ENCODE results near the gene ZC3H10.

Gene ZC3H10

DNA sequence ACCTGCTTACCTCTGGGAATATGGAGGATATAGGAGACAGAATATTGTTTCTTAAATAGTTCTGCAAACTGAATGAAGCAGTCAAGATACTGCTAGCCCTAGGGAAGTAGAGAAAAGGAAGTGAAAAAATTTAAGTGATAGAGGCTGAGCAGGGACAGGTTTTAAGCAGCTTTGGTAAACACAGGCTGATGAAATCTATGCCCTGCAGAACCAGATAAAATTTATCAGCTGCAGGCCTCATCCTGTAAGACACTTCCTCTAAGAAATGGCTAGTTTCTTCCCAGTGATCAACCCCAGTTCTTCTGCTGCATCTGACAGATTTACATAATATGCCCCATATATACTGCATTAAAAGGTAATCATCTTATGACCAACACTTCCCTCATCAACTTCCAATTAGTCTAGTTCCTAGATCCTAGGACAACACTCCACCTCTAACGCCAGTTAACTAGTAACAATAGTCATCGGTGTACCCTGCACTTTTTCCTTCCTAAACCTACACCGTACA, 8.7 kb downstream of the ZC3H10 start:
- in situ Hi-C loops (cut with HindIII; ENCODE audit: low sequenced_read_pairs): no loop called here

- in situ Hi-C loops (cut with HindIII; ENCODE audit: low sequenced_read_pairs): no loop called here
Measured at GRCh38 chr12:56127485-56127887, 9.4 kb downstream of the ZC3H10 start.

GRCh38 chr12:56127888-56128669, 10.0 kb downstream of the ZC3H10 start, which contains the start of gene ESYT1:
ESYT1 (plus strand) TSS chr12:56128267; CDS start chr12:56128320, 53 bp downstream.
- in situ Hi-C loops (cut with HindIII; ENCODE audit: low sequenced_read_pairs): no loop called here

- in situ Hi-C loops (cut with HindIII; ENCODE audit: low sequenced_read_pairs): no loop called here
Measured at GRCh38 chr12:56128670-56129205, 10.7 kb downstream of the ZC3H10 start.

DNA sequence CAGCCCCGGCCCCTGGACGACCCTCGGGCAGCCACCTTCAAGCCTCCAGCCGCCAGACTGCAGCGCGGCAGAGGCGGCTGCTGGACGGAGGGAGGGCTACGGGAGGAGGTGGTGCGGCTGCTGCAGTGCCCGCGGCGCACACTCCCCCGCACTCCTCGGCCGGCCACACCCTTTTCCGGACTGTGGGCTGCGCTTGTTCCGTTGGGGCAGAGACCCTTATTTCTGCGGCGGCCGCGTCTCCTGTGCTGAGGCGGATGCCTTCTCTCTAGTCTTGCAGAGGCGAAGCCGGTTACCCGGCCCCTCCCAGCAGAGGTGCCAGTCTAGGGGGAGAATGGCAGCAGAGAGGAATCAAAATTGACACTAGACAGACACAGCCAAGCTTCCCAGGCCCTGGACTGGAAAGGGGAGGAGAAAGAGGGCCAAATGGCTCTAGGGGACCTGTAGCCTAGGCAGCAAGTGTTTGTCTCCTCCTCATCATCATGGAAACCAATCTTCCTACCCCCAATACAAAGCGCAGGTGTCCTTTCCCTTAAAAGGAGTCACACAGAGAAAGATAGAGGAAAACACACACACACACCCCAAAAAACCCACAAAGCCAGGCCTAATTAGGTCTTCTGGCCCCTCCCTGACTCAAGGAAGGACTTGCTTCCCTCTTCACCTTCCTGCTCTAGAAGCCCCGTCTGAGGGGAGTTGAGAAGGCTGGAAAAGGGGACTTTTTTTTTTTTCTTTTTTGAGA, 11.3 kb downstream of the ZC3H10 start:
- in situ Hi-C loops (cut with HindIII; ENCODE audit: low sequenced_read_pairs): no loop called here

DNA sequence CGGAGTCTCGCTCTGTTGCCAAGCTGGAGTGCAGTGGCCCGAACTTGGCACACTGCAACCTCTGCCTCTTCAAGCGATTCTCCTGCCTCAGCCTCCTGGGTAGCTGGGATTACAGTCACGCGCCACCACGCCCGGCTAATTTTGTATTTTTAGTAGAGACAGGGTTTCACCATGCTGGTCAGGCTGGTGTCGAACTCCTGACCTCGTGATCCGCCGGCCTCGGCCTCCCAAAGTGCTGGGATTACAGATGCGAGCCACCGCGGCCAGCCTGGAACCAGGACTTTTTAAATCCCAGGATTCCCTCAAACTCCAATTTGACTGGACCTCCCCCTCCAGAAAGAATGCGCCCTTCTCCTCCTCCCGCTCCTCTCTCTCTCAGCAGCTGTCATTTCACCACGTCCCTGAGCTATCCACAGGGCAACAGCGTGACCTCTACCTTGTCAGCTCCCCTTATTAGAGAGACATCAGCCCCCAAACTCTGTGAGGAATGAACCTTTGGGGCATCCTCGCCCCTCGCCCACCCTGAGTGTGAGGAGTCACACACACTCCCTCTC, 12.0 kb downstream of the ZC3H10 start:
- in situ Hi-C loops (cut with HindIII; ENCODE audit: low sequenced_read_pairs): no loop called here

DNA sequence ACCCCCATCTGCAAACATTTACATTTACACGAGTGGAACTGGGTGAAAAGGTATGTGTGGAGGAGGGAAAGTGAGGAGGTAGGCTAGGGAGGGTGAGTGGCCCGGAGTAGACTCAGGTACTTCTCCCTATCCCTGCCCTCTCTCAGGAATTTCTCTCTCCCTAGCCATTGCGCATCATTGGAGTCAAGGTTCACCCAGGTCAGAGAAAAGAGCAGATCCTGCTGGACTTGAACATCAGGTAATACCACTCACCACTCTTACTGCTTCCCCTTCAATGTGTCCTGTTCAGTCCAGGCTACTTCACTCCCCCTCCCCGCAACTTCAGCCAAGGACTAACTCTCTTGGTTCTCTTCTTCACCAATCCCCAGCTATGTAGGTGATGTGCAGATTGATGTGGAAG, 12.8 kb downstream of the ZC3H10 start:
- in situ Hi-C loops (cut with HindIII; ENCODE audit: low sequenced_read_pairs): no loop called here

DNA sequence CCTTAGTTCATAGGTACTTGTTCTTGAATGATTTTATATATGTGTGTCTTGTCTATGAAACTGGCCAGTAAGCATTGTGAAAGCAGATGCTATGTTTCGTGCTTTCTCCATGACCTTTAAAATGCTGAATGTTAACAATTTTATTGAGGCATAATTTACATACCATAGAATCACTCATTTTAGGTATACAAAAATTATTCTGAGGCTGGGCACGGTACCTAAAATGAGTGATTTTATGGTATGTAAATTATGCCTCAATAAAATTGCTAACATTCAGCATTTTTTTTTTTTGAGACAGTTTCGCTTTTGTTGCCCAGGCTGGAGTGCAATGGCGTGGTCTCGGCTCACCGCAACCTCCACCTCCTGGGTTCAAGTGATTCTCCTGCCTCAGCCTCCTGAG, 16.8 kb downstream of the ZC3H10 start:
- in situ Hi-C loops (cut with HindIII; ENCODE audit: low sequenced_read_pairs): no loop called here

- in situ Hi-C loops (cut with HindIII; ENCODE audit: low sequenced_read_pairs): no loop called here
Measured at GRCh38 chr12:56137853-56138571, 19.9 kb downstream of the ZC3H10 start.

GRCh38 chr12:56141946-56142784, 24.1 kb downstream of the ZC3H10 start:
- in situ Hi-C loops (cut with HindIII; ENCODE audit: low sequenced_read_pairs): no loop called here

DNA sequence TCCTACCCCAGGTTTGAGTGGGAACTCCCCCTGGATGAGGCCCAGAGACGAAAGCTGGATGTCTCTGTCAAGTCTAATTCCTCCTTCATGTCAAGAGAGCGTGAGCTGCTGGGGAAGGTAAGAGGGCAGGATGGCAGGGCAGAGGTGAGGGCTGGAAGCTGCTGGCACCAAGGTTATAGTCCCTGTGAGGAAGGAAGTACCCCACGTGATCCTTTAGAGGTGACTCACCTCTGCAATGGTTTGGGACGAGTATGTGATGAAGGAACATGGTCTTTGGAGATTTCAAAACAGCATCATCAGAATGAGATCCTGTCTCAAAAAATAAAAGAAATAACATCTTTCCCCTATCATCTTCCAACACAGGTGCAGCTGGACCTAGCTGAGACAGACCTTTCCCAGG, 25.2 kb downstream of the ZC3H10 start:
- in situ Hi-C loops (cut with HindIII; ENCODE audit: low sequenced_read_pairs): no loop called here

DNA sequence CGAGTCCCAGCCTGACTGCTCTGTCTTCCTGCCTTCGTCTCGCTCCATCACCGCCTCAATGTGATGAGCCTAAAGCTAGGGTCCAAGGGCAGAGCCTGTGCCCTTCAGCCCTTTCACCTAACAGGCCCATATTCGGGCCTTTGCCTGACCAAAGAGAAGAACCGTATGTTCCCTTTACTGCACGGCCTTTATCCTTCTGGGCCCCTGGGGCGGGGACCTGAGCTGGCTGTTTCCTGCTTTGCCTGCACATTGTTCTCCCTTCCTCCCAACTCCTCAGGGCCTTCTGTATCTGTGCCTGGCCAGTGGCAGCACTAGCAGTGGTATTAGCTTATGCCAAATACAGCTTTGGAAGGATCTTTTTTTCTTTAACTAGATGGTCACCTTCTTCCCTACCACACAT, 25.8 kb downstream of the ZC3H10 start:
- in situ Hi-C loops (cut with HindIII; ENCODE audit: low sequenced_read_pairs): no loop called here

DNA sequence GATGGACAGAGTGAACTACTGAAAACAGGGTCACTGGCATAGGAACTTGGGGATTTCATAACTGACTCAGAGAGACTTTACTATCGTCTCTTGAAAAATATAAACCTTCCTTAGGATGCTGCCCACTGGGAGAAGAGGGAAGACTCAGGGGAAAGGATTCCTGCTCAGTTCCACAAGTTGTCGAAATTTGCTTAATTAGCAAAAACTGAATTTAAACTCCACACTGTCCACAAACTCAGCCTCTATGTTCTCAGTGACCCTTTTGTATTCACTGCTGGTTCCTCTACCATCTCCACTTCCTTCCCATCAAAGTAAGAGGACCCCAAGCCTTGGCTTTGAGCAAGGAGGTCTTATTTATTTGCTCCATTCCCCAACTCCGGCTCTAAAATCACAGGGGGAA, 27.2 kb downstream of the ZC3H10 start:
- in situ Hi-C loops (cut with HindIII; ENCODE audit: low sequenced_read_pairs): no loop called here

- in situ Hi-C loops (cut with HindIII; ENCODE audit: low sequenced_read_pairs): no loop called here
Measured at GRCh38 chr12:56146492-56147460, 28.7 kb downstream of the ZC3H10 start.

GRCh38 chr12:56150563-56150962, 32.5 kb downstream of the ZC3H10 start:
- in situ Hi-C loops (cut with HindIII; ENCODE audit: low sequenced_read_pairs): no loop called here

DNA sequence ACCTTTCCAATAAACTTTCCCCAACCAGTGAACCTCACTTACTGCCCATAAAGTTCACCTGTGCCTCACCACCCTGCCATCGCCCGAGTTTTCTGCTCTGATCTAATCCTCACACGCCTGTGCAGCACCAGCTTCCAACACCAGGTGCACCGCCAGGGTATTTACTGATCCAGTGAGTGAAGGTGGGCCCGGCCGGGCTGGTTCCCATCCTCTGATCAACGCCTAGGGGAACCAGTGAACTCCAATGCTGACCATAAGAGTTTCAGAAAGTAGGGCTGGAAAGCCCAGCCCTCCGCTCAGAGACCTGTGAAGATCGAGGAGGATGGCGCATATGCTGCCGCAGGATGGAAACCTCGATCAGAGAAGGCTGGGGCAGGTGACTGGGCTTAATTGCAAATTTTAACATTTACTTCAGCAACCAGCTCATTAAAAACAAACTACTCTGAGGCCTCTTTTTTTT, 33.6 kb downstream of the ZC3H10 start:
- in situ Hi-C loops (cut with HindIII; ENCODE audit: low sequenced_read_pairs): no loop called here

- in situ Hi-C loops (cut with HindIII; ENCODE audit: low sequenced_read_pairs): no loop called here
Measured at GRCh38 chr12:56152132-56152755, 34.2 kb downstream of the ZC3H10 start, which contains the start of gene MYL6B. MYL6B (plus strand) TSS chr12:56152587; CDS start chr12:56153919, 1,332 bp downstream.

Measured in endothelial cell of hepatic sinusoid (primary cell).